ENCODE data around the gene TTC31. TPM values are rescaled to one million over a fixed set of nuclear protein-coding genes. Genes with fewer than 3 reads are reported as not detected.

The TTC31 gene
- total RNA-seq (2022) (26.2 and 32.9 TPM in 2 replicates), Bru-seq, nascent RNA (percentile 62 among the genes with signal in this experiment), BruChase-seq, experiment 1, labeled RNA remaining after a 6-hour chase (percentile 69 among the genes with signal in this experiment), BruChase-seq, experiment 2, labeled RNA remaining after a 2-hour chase (percentile 67 among the genes with signal in this experiment)
- long read RNA-seq, transcript TTC31-201 (13 exons, 3,235 nt), result major isoform, 7 of 27 reads
- long read RNA-seq, partial matches to known transcripts, result 3 of 27 reads
- long read RNA-seq, other reads (novel, unspliced or antisense), result 17 of 27 reads

- H3K4me3 Mint-ChIP-seq (ENCODE audit: low read depth, unreplicated experiment), result peak within 1 kb of the TSS; percentile 85
- intact Hi-C loops (cut with micrococcal nuclease; ENCODE audit: unreplicated experiment), result loop anchor here (1.0 kb wide), 3 partner anchors 42 to 104 kb away; partner anchors contain the start of gene RTKN
- DNase-seq, result peak; percentile 94
- TF ChIP-seq, protein P1, sequence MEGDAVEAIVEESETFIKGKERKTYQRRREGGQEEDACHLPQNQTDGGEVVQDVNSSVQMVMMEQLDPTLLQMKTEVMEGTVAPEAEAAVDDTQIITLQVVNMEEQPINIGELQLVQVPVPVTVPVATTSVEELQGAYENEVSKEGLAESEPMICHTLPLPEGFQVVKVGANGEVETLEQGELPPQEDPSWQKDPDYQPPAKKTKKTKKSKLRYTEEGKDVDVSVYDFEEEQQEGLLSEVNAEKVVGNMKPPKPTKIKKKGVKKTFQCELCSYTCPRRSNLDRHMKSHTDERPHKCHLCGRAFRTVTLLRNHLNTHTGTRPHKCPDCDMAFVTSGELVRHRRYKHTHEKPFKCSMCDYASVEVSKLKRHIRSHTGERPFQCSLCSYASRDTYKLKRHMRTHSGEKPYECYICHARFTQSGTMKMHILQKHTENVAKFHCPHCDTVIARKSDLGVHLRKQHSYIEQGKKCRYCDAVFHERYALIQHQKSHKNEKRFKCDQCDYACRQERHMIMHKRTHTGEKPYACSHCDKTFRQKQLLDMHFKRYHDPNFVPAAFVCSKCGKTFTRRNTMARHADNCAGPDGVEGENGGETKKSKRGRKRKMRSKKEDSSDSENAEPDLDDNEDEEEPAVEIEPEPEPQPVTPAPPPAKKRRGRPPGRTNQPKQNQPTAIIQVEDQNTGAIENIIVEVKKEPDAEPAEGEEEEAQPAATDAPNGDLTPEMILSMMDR (IDR thresholded peaks at IDR 0.05; ENCODE audit: unreplicated experiment), result peak; percentile 79
- peaks cover 24% of the 10 kb centered on the region for H3K4me1 Mint-ChIP-seq (ENCODE audit: low read depth, unreplicated experiment)
- CTCF ChIA-PET, result interaction anchor here (0.6 to 1.9 kb wide), 10 partner anchors 17 to 326 kb away, joined by 3 to 11 read pairs (median 4); partner anchors contain the start of genes AUP1, HTRA2, PCGF1 and WBP1
- BruUV-seq (replicated peaks), result TSS peak; percentile 82
- no peaks in the 10 kb centered on the region for H3K27me3 Mint-ChIP-seq (ENCODE audit: unreplicated experiment)
- H3K36me3 Mint-ChIP-seq (ENCODE audit: insufficient read depth, unreplicated experiment), result peaks cover 60% of the 10 kb centered on the region
- H3K9me3 Mint-ChIP-seq (ENCODE audit: low read depth, unreplicated experiment), result no peaks in the 10 kb centered on the region
- peak within 1 kb of the TSS; percentile 68 for H3K27ac Mint-ChIP-seq (ENCODE audit: unreplicated experiment)
These were observed at the start of gene TTC31, which contains the start of gene CCDC142 for GRCh38 chr2:74482801-74483674. TSS of gene TTC31 (plus strand) at chr2:74483081. CDS start at chr2:74483096, 15 bp downstream. TSS of gene CCDC142 (minus strand) at chr2:74482998. CDS start at chr2:74482837, 161 bp downstream.

GRCh38 chr2:74436111-74436805, 46.6 kb upstream of the TTC31 start:
- H3K9me3 Mint-ChIP-seq (ENCODE audit: low read depth, unreplicated experiment), result no peaks in the 10 kb centered on the region
- CTCF ChIA-PET, result no interaction called here
- TF ChIP-seq, protein P1 (IDR thresholded peaks at IDR 0.05; ENCODE audit: unreplicated experiment), result no peak
- no peak for DNase-seq
- H3K36me3 Mint-ChIP-seq (ENCODE audit: insufficient read depth, unreplicated experiment), result peaks cover 33% of the 10 kb centered on the region
- no peaks in the 10 kb centered on the region for H3K27me3 Mint-ChIP-seq (ENCODE audit: unreplicated experiment)
- H3K27ac Mint-ChIP-seq (ENCODE audit: unreplicated experiment), result no peak overlapping the region
- no peak overlapping the region for H3K4me3 Mint-ChIP-seq (ENCODE audit: low read depth, unreplicated experiment)
- intact Hi-C loops (cut with micrococcal nuclease; ENCODE audit: unreplicated experiment), result no loop called here
- BruUV-seq (replicated peaks), result no TSS peak
- H3K4me1 Mint-ChIP-seq (ENCODE audit: low read depth, unreplicated experiment), result peaks cover 33% of the 10 kb centered on the region

GRCh38 chr2:74436848-74437695, 45.8 kb upstream of the TTC31 start:
- no peaks in the 10 kb centered on the region for H3K9me3 Mint-ChIP-seq (ENCODE audit: low read depth, unreplicated experiment)
- intact Hi-C loops (cut with micrococcal nuclease; ENCODE audit: unreplicated experiment), result no loop called here

More at GRCh38 chr2:74436848-74437695, 45.8 kb upstream of the TTC31 start:
- Mint-ChIP-seq H3K4me3 (ENCODE audit: low read depth, unreplicated experiment) (no peak overlapping the region), H3K27ac (ENCODE audit: unreplicated experiment) (no peak overlapping the region), H3K4me1 (ENCODE audit: low read depth, unreplicated experiment) (peaks cover 33% of the 10 kb centered on the region), H3K36me3 (ENCODE audit: insufficient read depth, unreplicated experiment) (peaks cover 37% of the 10 kb centered on the region), H3K27me3 (ENCODE audit: unreplicated experiment) (no peaks in the 10 kb centered on the region)
- no TSS peak for BruUV-seq (replicated peaks)
- DNase-seq, result no peak
- TF ChIP-seq, protein P1 (IDR thresholded peaks at IDR 0.05; ENCODE audit: unreplicated experiment), result no peak
- CTCF ChIA-PET, result no interaction called here

Data from Calu3 (cell line).